HEK293 (cell line): ENCODE results near the gene NDUFS4.

Source experiments
- ZNF184 ChIP-seq: fragments of 450-650 bp; IDR thresholded peaks from 2 replicates; pipeline ENCODE4 v1.5.1; 2018; ENCODE audit warnings: missing biosample characterization, mild to moderate bottlenecking, missing genetic modification characterization
- ZNF366 ChIP-seq: fragments of 450-650 bp; formaldehyde crosslinking; conservative IDR thresholded peaks from 2 replicates; pipeline ENCODE4 v1.5.1; 2016; ENCODE audit warnings: missing biosample characterization, missing genetic modification characterization
- ZNF843 ChIP-seq: fragments of 450-650 bp; formaldehyde crosslinking; IDR thresholded peaks from 2 replicates; pipeline ENCODE4 v1.5.1; 2016; ENCODE audit warnings: missing biosample characterization, missing genetic modification characterization
- TF ChIP-seq, protein P1 (sequence below): fragments of 450-650 bp; formaldehyde crosslinking; conservative IDR thresholded peaks from 2 replicates; pipeline ENCODE4 v1.5.1; 2016; ENCODE audit warnings: low read depth, missing biosample characterization, missing genetic modification characterization
- TF ChIP-seq, protein P2 (sequence below): fragments of 450-650 bp; formaldehyde crosslinking; IDR thresholded peaks from 2 replicates; pipeline ENCODE4 v1.5.1; 2016; ENCODE audit warnings: missing biosample characterization, missing genetic modification characterization

DNA sequence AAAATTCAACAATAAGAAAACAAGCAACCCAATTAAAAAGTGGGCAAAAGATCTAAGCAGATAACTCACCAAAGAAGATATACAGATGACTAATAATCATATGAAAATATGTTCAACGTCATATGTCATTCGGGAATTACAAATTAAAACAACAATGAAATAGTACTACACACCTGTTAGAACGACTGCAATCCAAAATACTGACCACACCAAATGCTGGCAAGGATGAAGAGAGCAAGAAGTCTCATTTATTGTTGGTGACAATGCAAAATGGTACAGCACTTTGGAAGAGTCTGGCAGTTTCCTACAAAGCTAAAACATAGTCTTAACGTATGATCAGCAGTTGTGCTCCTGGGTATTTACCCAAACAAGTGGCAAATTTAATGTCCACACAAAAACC is 37.5 kb downstream of the NDUFS4 start:
- TF ChIP-seq ZNF366 (tag by site-specific recombination) (no peak), ZNF843 (no peak), ZNF184 (no peak)
- TF ChIP-seq, protein P1, sequence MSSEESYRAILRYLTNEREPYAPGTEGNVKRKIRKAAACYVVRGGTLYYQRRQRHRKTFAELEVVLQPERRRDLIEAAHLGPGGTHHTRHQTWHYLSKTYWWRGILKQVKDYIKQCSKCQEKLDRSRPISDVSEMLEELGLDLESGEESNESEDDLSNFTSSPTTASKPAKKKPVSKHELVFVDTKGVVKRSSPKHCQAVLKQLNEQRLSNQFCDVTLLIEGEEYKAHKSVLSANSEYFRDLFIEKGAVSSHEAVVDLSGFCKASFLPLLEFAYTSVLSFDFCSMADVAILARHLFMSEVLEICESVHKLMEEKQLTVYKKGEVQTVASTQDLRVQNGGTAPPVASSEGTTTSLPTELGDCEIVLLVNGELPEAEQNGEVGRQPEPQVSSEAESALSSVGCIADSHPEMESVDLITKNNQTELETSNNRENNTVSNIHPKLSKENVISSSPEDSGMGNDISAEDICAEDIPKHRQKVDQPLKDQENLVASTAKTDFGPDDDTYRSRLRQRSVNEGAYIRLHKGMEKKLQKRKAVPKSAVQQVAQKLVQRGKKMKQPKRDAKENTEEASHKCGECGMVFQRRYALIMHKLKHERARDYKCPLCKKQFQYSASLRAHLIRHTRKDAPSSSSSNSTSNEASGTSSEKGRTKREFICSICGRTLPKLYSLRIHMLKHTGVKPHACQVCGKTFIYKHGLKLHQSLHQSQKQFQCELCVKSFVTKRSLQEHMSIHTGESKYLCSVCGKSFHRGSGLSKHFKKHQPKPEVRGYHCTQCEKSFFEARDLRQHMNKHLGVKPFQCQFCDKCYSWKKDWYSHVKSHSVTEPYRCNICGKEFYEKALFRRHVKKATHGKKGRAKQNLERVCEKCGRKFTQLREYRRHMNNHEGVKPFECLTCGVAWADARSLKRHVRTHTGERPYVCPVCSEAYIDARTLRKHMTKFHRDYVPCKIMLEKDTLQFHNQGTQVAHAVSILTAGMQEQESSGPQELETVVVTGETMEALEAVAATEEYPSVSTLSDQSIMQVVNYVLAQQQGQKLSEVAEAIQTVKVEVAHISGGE, result no peak
- TF ChIP-seq, protein P2, sequence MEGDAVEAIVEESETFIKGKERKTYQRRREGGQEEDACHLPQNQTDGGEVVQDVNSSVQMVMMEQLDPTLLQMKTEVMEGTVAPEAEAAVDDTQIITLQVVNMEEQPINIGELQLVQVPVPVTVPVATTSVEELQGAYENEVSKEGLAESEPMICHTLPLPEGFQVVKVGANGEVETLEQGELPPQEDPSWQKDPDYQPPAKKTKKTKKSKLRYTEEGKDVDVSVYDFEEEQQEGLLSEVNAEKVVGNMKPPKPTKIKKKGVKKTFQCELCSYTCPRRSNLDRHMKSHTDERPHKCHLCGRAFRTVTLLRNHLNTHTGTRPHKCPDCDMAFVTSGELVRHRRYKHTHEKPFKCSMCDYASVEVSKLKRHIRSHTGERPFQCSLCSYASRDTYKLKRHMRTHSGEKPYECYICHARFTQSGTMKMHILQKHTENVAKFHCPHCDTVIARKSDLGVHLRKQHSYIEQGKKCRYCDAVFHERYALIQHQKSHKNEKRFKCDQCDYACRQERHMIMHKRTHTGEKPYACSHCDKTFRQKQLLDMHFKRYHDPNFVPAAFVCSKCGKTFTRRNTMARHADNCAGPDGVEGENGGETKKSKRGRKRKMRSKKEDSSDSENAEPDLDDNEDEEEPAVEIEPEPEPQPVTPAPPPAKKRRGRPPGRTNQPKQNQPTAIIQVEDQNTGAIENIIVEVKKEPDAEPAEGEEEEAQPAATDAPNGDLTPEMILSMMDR (tag by site-specific recombination), result no peak
